ENCODE data around the gene ARID1B. TPM values are rescaled to one million over a fixed set of nuclear protein-coding genes. Genes with fewer than 3 reads are reported as not detected.

ARID1B gene
- total RNA-seq, 2 donors from 2014 or later, result 92.3 to 129 TPM

GRCh38 chr6:156830126-156830525 is 52.9 kb downstream of the ARID1B start:
- Mint-ChIP-seq H3K27me3 (no peaks in the 10 kb centered on the region), H3K4me3 (no peak overlapping the region), H3K36me3 (no peaks in the 10 kb centered on the region), H3K27ac (no peak overlapping the region), H3K4me1 (ENCODE audit: low read depth in 2 of 2) (peaks cover 48 to 52% of the 10 kb centered on the region in 2 donors), H3K9me3 (no peaks in the 10 kb centered on the region)
- DNase-seq (ENCODE audit: low spot score), result no peak
- no peak for ATAC-seq

- ATAC-seq (no peak), DNase-seq (ENCODE audit: low spot score) (no peak)
- Mint-ChIP-seq H3K4me1 (ENCODE audit: low read depth in 2 of 2) (peaks cover 34 to 39% of the 10 kb centered on the region in 2 donors), H3K4me3 (no peak overlapping the region), H3K27me3 (no peaks in the 10 kb centered on the region), H3K27ac (no peak overlapping the region), H3K9me3 (no peaks in the 10 kb centered on the region), H3K36me3 (no peaks in the 10 kb centered on the region)
Observed at GRCh38 chr6:156832231-156832647, 55.1 kb downstream of the ARID1B start.

- H3K27ac Mint-ChIP-seq, result no peak overlapping the region
- H3K27me3 Mint-ChIP-seq, result no peaks in the 10 kb centered on the region
- H3K4me1 Mint-ChIP-seq (ENCODE audit: low read depth in 2 of 2), result peaks cover 31 to 36% of the 10 kb centered on the region in 2 donors
- H3K9me3 Mint-ChIP-seq, result no peaks in the 10 kb centered on the region
- no peaks in the 10 kb centered on the region for H3K36me3 Mint-ChIP-seq
- H3K4me3 Mint-ChIP-seq, result no peak overlapping the region
- ATAC-seq (no peak), DNase-seq (ENCODE audit: low spot score) (no peak)
Observed at GRCh38 chr6:156832669-156833068, 55.5 kb downstream of the ARID1B start.

- Mint-ChIP-seq H3K9me3 (no peaks in the 10 kb centered on the region), H3K4me1 (ENCODE audit: low read depth in 2 of 2) (peaks cover 23 to 29% of the 10 kb centered on the region in 2 donors), H3K4me3 (no peak overlapping the region), H3K27ac (peak overlapping the region in 1 of 2 donors; percentile 14), H3K27me3 (no peaks in the 10 kb centered on the region), H3K36me3 (no peaks in the 10 kb centered on the region)
- no peak for DNase-seq (ENCODE audit: low spot score)
- no peak for ATAC-seq
Observed at GRCh38 chr6:156833755-156834154, 56.6 kb downstream of the ARID1B start.

GRCh38 chr6:156839129-156839528 is 62.0 kb downstream of the ARID1B start:
- Mint-ChIP-seq H3K27ac (no peak overlapping the region), H3K4me1 (ENCODE audit: low read depth in 2 of 2) (peaks cover 34 to 49% of the 10 kb centered on the region in 2 donors), H3K4me3 (no peak overlapping the region), H3K36me3 (no peaks in the 10 kb centered on the region), H3K9me3 (no peaks in the 10 kb centered on the region), H3K27me3 (no peaks in the 10 kb centered on the region)
- DNase-seq (ENCODE audit: low spot score) (no peak), ATAC-seq (no peak)

GRCh38 chr6:156839591-156840001 is 62.4 kb downstream of the ARID1B start:
- Mint-ChIP-seq H3K36me3 (no peaks in the 10 kb centered on the region), H3K4me1 (ENCODE audit: low read depth in 2 of 2) (peaks cover 34 to 52% of the 10 kb centered on the region in 2 donors), H3K27ac (no peak overlapping the region), H3K9me3 (no peaks in the 10 kb centered on the region), H3K4me3 (no peak overlapping the region), H3K27me3 (no peaks in the 10 kb centered on the region)
- ATAC-seq, result no peak
- DNase-seq (ENCODE audit: low spot score), result no peak

GRCh38 chr6:156840136-156840535 is 63.0 kb downstream of the ARID1B start:
- Mint-ChIP-seq H3K27ac (peak overlapping the region in 1 of 2 donors; percentile 16), H3K9me3 (no peaks in the 10 kb centered on the region), H3K36me3 (no peaks in the 10 kb centered on the region), H3K4me3 (no peak overlapping the region), H3K27me3 (no peaks in the 10 kb centered on the region), H3K4me1 (ENCODE audit: low read depth in 2 of 2) (peaks cover 38 to 57% of the 10 kb centered on the region in 2 donors)
- DNase-seq (ENCODE audit: low spot score), result no peak
- ATAC-seq, result no peak

- no peak for ATAC-seq
- peaks cover 43 to 62% of the 10 kb centered on the region in 2 donors for H3K4me1 Mint-ChIP-seq (ENCODE audit: low read depth in 2 of 2)
- DNase-seq (ENCODE audit: low spot score), result no peak
- no peaks in the 10 kb centered on the region for H3K27me3 Mint-ChIP-seq
- H3K27ac Mint-ChIP-seq, result peak overlapping the region in 1 of 2 donors; percentile 16
- no peaks in the 10 kb centered on the region for H3K9me3 Mint-ChIP-seq
- H3K4me3 Mint-ChIP-seq, result no peak overlapping the region
- H3K36me3 Mint-ChIP-seq, result no peaks in the 10 kb centered on the region
Observed at GRCh38 chr6:156840606-156841005, 63.4 kb downstream of the ARID1B start.

- no peak overlapping the region for H3K4me3 Mint-ChIP-seq
- H3K36me3 Mint-ChIP-seq, result no peaks in the 10 kb centered on the region
- no peak for DNase-seq (ENCODE audit: low spot score)
- H3K27me3 Mint-ChIP-seq, result no peaks in the 10 kb centered on the region
- ATAC-seq, result no peak
- H3K9me3 Mint-ChIP-seq, result no peaks in the 10 kb centered on the region
- H3K27ac Mint-ChIP-seq, result no peak overlapping the region
- peaks cover 43 to 62% of the 10 kb centered on the region in 2 donors for H3K4me1 Mint-ChIP-seq (ENCODE audit: low read depth in 2 of 2)
Observed at GRCh38 chr6:156841508-156841907, 64.3 kb downstream of the ARID1B start.

- ATAC-seq, result no peak
- H3K27me3 Mint-ChIP-seq, result no peaks in the 10 kb centered on the region
- H3K27ac Mint-ChIP-seq, result peak overlapping the region in 1 of 2 donors; percentile 26
- DNase-seq (ENCODE audit: low spot score), result no peak
- H3K9me3 Mint-ChIP-seq, result no peaks in the 10 kb centered on the region
- H3K36me3 Mint-ChIP-seq, result no peaks in the 10 kb centered on the region
- peaks cover 52 to 74% of the 10 kb centered on the region in 2 donors for H3K4me1 Mint-ChIP-seq (ENCODE audit: low read depth in 2 of 2)
- no peak overlapping the region for H3K4me3 Mint-ChIP-seq
Observed at GRCh38 chr6:156842598-156843250, 65.5 kb downstream of the ARID1B start.

GRCh38 chr6:156844089-156844488 is 66.9 kb downstream of the ARID1B start:
- Mint-ChIP-seq H3K4me1 (ENCODE audit: low read depth in 2 of 2) (peaks cover 63 to 85% of the 10 kb centered on the region in 2 donors), H3K4me3 (no peak overlapping the region), H3K9me3 (no peaks in the 10 kb centered on the region), H3K36me3 (no peaks in the 10 kb centered on the region), H3K27me3 (no peaks in the 10 kb centered on the region), H3K27ac (no peak overlapping the region)
- DNase-seq (ENCODE audit: low spot score) (no peak), ATAC-seq (no peak)

- no peaks in the 10 kb centered on the region for H3K27me3 Mint-ChIP-seq
- DNase-seq (ENCODE audit: low spot score) (no peak), ATAC-seq (no peak)
- peak overlapping the region in 1 of 2 donors; percentile 40 for H3K27ac Mint-ChIP-seq
- peak overlapping the region; percentile 26 for H3K4me3 Mint-ChIP-seq
- no peaks in the 10 kb centered on the region for H3K36me3 Mint-ChIP-seq
- H3K9me3 Mint-ChIP-seq, result no peaks in the 10 kb centered on the region
- peaks cover 61 to 79% of the 10 kb centered on the region in 2 donors for H3K4me1 Mint-ChIP-seq (ENCODE audit: low read depth in 2 of 2)
Observed at GRCh38 chr6:156845454-156846155, 68.4 kb downstream of the ARID1B start.

GRCh38 chr6:156846845-156847599 is 69.8 kb downstream of the ARID1B start:
- Mint-ChIP-seq H3K27ac (peak overlapping the region in 1 of 2 donors; percentile 77), H3K4me3 (no peak overlapping the region), H3K4me1 (ENCODE audit: low read depth in 2 of 2) (peaks cover 58 to 73% of the 10 kb centered on the region in 2 donors)

GRCh38 chr6:156848123-156848522 is 70.9 kb downstream of the ARID1B start:
- peaks cover 52 to 66% of the 10 kb centered on the region in 2 donors for H3K4me1 Mint-ChIP-seq (ENCODE audit: low read depth in 2 of 2)
- no peak overlapping the region for H3K4me3 Mint-ChIP-seq

More at GRCh38 chr6:156846845-156847599, 69.8 kb downstream of the ARID1B start:
- Mint-ChIP-seq H3K9me3 (no peaks in the 10 kb centered on the region), H3K27me3 (no peaks in the 10 kb centered on the region), H3K36me3 (no peaks in the 10 kb centered on the region)
- DNase-seq (ENCODE audit: low spot score) (no peak), ATAC-seq (no peak)

More at GRCh38 chr6:156848123-156848522, 70.9 kb downstream of the ARID1B start:
- Mint-ChIP-seq H3K27me3 (no peaks in the 10 kb centered on the region), H3K27ac (peak overlapping the region in 1 of 2 donors; percentile 77), H3K9me3 (no peaks in the 10 kb centered on the region), H3K36me3 (no peaks in the 10 kb centered on the region)
- ATAC-seq (no peak), DNase-seq (ENCODE audit: low spot score) (no peak)

Data from natural killer cell treated with Interleukin-12 subunit alpha and Interleukin-12 subunit beta and Interleukin-15 and Interleukin-18, amount 100 ng/mL, for 72 hours (primary cell).